ENCODE data around the gene IRF9. TPM values are rescaled to one million over a fixed set of nuclear protein-coding genes. Genes with fewer than 3 reads are reported as not detected.
A peak's percentile ranks its signal among the peaks of the same experiment; 100 is the strongest.

IRF9 gene
- total and polyA plus RNA-seq, 2 of the 13 experiments (the other 11 are each of a cell fraction or from before 2014, with no cell fraction given), result 14.9 to 49.7 TPM

- TF ChIP-seq HNF1B (CRISPR knock-in tag; IDR thresholded peaks at IDR 0.05) (no peak), ZNF34 (CRISPR knock-in tag; IDR thresholded peaks at IDR 0.05; ENCODE audit: borderline replicate concordance) (no peak), FLYWCH1 (CRISPR knock-in tag; IDR thresholded peaks at IDR 0.05) (no peak), KIAA2018 (CRISPR knock-in tag; IDR thresholded peaks at IDR 0.05; ENCODE audit: borderline replicate concordance) (no peak), ZMYM3 (CRISPR knock-in tag; IDR thresholded peaks at IDR 0.05) (no peak), RFXANK (CRISPR knock-in tag; IDR thresholded peaks at IDR 0.05) (no peak), ZNF280D (CRISPR knock-in tag; IDR thresholded peaks at IDR 0.05) (no peak), ZNF18 (CRISPR knock-in tag; IDR thresholded peaks at IDR 0.05; ENCODE audit: insufficient replicate concordance) (no peak), POLR2AphosphoS5 (IDR thresholded peaks at IDR 0.05; ENCODE audit: low read depth, low read length) (0 out of 2 replicates have a peak, but pooled peaks have one; percentile 19), ZBTB3 (CRISPR knock-in tag; IDR thresholded peaks at IDR 0.05; ENCODE audit: borderline replicate concordance, low read depth) (no peak), ZNF597 (CRISPR knock-in tag; IDR thresholded peaks at IDR 0.05) (no peak), ZNF431 (CRISPR knock-in tag; IDR thresholded peaks at IDR 0.05; ENCODE audit: borderline replicate concordance, low read depth) (0 out of 2 replicates have a peak, but pooled peaks have one; percentile 28)
Measured at GRCh38 chr14:24159777-24160498, 1.1 kb upstream of the IRF9 start (continued).

Measured in HepG2 (cell line).